Activated gamma-delta T cell (primary cell): ENCODE results near the gene ZNF217.
"Not testable (repeated sequence)": the region's sequence is repeated elsewhere in the genome, so short reads cannot be mapped to it uniquely, and the experiment has no call there.

Experiments
- DNase-seq: peaks from one replicate; lab custom pipeline; 2025; lab: John Stamatoyannopoulos, UW

The ZNF217 gene

DNA sequence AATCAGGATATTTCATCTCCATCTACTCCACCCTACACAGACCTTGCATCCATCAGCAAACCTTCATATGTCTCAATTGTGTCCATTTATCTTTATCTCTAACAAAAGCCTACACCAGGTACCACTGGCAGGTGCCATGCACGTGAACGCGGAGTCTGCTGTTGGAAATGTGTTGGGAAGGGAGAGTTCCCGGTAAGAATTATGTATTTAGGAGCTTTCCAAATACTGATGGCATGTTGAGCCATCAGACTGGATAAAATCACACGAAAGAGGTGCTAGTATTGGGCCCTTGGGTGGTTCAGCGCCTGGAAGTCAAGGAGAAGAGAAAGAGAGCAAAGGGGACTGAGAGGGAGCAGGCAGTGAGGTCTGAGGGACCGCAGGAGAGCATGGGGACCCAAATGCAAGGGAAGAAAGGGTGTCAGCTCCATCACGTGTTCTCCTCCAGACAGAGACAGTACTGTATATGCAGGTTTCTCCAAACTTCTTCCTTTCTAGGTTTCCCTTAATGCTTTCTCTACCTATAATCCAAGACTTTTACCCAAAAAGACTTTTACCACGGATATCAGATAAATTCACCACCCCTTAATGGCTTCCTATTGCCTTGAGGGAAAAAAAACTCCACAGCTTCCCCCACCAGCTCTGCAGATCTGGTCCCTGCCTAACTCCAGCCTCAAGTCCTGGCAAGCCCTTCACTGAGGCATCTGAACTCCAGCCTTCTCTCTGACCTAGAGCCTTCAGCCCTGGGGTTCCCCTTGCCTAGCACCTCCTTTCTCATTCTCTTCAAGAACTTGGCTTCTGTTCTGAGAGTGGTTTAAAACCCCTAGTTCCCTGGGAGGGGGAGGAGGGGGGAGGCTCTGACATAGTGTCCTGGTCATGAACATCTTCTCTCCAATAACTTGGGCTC, 4.8 kb upstream of the ZNF217 start:
- DNase-seq: no peak

DNA sequence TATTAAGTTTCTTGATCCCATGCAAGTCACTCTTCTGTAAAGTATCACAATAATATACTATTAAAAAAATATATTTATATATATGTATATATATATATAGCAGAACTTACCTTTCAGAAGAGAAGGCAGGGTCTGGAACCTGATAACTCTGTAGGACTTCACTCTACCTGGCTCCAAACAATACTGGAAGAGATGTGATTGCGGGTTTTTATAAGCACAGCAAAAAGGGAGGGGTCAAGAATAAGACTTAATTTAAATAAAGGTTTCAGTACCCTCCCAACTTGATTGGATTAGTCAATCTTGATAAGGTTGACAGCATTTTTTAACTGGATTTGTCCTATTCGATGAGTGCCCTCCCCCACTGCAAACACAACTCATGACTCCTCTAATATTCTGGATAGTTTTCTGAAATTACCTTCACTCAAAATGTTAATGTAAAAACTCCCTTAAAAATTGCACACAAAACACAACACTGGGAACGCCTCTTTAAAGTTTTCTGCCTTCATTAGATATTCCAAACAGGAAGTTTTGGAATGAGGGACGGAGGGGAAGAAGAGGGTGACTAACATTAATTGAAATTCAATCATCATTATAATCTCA, 4.0 kb upstream of the ZNF217 start:
- DNase-seq: no peak

DNA sequence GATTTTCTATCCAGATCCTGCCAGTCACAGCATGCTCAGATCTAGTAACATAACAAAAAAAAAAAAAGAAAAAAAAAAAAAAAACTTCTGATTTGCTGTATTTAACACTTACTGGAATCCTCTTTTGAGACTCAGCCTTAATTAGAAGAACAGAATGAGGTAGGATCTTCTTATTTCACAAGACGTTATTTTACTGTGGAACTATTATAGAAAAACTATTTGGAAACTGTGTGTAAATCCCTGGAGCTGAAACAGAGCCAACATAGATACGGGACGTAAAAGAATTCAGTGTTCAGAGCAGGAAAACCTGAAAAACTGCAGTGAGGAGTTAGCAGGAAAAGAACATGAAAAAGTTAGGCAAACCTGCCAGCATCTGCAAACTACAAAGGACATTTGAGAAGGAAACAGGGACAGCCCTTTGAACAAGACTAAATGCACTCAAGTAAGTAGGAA, 3.4 kb upstream of the ZNF217 start:
- no peak for DNase-seq

DNA sequence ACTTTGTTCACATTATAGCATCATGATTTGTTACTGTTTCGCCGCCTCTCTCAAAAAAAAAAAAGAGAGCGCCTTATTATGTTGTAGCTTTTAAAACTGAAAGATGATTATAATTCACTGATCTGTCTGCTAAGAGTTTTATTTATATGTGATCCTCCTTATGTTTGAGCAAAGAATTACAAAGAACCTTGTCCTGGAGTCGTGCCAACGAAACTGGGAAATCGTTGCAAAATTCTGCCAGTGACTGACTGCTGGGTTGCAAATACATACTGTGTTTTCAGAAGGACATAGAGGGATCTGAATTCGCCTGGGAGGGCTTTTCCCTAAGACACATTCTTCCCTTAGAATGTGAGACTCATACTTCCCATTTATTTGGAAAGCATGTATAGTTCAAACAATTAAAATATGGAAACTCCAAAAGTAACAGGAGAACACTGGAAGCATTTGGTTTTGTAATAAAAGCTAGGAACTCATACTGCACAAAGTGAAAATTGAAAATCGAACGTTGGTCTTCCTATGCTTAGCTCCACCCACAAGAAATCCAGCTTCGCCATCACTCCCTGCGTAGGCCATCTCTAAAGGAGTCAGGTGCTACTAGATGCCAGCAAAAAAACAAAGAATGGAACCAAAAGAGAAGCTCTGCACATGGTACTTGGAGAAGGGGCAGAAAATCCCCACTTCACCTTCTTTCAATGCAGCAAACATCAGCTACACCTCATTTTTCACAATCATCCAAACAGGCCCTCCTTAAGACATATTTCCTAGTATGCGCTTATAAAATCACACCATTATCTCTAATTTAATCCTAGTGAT, 2.8 kb upstream of the ZNF217 start:
- not testable (repeated sequence) for DNase-seq

DNA sequence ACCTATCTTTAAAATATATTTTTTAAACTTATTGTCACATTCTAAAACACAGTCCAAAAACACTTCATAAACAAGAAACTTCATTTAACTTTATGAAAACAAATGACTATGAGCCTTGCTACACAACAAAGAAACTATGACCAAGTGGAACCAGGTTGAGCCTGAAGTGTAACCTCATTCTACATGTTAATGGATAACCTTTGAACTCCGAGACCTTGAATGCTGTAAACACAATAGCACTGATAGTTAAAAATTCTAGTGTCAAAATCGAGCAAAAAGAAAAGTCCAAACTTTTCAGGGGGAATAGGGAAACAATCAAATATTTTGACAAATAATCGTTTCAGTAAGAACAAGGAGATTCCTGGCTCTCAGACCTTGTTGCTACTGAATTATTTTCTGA, 2.1 kb upstream of the ZNF217 start:
- not testable (repeated sequence) for DNase-seq

DNA sequence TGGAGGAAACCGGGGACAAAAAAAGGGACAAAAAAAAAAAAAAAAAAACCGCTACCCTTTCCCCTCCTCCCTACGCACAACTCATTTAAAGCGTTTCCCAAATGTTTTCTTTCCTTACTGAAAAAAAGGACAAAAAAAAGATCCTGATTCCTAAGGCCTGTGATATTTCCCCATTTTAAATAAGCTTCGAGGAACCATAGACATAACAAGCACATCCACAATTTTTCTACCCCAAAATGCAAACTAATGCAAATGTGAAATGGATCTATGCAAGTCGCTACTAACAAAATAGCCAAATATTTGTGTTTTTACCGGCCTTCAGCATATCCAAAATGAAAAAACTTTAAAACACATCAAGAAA, 1.4 kb upstream of the ZNF217 start:
- DNase-seq: no peak

DNA sequence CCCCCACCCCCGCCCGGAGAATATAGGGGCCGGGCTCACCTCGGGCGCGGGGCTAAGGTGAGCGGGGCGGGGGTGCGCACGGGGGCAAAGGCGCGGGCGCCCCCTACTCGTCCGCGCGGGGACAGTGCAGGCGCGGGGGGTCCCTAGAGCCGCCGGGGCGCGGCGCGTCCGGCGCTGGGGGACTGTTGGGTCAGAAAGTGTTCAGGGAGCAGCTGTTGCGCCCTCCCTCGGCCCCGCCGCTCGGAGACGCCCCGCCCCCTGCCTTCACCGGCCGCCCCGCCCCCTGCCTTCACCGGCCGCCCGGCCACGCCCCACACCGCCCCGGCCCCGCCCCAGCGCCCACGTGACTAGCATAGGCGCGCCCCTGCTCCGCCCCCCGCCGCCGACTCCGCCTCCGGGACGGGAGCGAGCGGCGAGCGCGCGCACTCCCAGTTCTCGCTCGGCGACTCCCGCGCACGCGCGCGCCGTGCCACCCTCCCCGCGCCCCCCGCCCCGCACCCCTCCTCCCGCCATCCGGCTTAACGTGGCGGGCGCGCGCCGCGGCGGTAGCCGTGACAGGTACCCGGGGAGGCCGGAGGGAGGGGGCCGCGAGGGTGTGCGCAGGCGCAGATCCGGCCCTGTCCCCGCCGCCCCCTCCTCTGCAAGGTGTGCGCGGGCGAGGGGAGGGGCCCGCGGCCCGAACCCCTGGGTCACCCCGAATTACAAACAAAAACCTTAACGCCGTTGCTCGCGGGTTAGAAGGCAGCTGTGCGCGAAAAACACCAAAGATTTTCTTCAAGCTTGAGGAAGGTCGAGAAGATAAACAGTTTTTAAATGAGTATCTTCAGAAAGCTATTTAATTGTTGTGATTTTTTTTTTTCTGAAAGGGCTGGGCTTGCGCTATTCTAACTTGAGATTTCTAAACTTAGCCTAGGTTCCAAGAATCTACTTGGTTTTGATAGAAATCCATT, 704 bp upstream of the ZNF217 start:
- DNase-seq: peak; percentile 99

DNA sequence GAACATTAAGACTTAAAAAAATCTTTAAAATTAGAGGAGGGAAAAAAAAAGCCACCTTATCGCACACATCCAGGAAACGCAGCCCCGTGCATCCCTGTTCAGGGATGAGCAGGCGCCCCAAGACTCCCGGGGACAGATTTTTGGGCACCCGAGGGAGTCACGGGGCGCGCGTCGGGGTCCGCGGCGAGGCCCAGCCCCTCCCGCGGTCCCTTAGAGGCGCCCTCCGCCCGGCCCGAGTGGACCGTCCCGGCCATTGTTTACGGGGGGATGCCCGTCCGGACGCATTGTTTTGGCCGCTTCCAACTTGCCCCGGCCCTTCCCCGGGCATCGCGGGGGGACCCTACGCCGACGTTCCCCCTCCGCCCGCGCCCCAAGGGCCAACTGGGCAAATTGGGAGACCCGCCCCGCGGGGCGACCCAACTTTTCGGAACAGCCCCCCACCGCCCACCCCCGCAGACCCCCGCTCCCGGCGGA, 610 bp downstream of the ZNF217 start:
- no peak for DNase-seq

DNA sequence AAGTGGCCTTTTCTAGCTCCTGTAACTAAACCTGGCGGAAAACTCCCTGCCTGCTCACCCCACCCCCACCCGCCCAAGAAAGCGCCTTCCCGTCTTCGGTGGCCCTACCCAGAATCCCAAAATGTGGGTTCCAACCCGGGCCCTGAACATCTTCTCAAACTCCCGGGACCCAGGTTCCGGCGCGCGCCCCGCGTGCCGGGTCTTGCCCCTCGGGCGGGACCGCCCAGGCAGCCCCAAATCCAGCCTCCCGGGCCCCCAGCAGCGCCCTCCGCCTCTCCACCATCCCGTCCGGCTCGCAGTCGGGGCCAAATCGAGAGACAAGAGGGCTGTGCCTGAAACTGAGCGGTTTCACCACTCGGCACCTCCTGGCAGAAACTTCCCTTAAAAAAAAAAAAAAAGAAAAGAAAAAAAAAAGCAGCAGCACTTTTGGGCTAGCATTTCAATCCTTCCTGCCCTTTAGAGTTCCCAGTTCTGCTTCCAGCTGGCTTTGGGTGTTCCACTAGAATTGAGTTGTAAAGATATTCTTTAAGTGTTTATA, 1.1 kb downstream of the ZNF217 start:
- DNase-seq: peak; percentile 44

DNA sequence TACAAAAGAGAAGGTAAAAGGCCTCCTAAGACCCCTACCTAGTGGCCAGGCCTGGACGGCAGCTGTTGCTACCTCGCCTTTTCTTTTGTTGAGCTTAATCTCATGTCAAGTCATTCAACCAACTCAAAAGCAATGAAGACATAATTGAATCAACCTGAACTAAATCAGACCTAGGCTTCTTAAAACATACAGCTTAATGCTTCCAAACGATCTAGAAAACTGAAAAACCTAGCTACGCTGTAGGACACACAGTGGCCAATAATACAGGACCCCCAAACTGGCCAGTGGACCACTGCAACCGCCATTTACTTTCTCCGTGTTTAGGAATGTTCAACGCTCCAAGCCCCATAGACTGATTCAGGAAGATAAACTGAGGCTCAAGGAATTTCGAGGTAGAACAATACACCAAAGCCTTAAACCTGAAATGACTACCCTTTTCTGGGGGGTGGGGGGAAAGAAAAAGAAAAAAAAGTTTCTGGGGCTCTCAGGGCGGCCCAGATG, 1.6 kb downstream of the ZNF217 start:
- not testable (repeated sequence) for DNase-seq

DNA sequence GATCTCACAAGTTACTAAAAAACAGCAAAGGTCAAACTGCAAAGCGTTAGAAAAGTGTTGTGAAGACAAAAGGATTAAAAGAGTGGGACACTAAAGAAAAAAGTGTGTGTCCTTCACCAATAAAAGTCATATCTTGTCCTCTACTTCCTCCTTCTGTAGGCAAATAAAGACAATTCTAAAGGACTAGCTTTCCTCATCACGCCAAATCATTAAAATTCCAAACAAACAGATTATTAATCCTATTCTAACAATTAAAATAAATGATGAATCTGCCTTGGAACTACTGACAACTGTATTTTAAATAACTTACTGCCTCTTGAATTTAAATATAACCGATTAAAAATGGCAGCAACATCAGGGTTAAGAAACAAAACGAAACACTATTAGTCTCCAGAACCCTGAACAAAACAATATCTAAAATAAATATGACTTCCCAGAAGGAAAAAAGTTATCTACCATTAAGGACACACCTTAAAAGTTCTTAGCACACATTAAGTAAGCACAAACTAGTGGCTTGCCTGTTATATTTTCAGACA, 2.4 kb downstream of the ZNF217 start:
- not testable (repeated sequence) for DNase-seq

DNA sequence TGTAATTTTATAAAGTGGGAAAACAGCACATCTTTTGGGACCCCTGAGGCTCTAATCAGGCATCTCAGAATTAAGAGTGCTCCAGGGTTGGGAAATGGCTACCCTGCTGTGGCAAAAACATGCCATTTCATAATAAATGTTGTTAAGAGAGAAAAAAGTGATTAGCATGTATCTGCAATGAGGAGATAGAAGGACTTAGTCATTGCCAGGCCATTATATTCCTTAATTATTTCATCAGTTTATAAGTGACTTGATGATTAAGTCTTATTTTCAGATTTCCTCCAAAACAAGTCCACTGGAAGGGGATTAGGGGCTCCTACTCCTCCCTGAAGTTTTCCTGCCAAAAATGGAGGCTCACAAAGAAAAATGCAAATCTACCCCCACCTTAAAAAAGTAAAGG, 3.0 kb downstream of the ZNF217 start:
- DNase-seq: not testable (repeated sequence)

DNA sequence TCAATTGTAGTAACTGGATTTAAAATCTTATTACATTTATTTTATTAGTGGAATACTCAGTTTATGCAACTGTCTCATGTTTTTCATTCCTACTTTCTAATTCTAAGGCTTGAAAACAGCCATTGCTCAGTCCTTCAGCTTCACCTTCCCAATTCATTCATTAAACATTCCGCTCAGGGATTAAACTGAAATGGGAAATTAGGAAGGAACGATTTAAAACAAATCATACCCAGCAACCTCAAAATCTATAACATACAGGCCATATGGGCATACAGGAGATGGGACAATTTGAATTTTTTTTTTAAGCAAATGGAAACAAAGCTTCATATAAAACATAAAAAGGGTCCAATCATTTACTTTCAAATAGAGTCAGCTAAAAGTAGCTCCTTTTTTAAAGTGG, 3.5 kb downstream of the ZNF217 start:
- DNase-seq: not testable (repeated sequence)

DNA sequence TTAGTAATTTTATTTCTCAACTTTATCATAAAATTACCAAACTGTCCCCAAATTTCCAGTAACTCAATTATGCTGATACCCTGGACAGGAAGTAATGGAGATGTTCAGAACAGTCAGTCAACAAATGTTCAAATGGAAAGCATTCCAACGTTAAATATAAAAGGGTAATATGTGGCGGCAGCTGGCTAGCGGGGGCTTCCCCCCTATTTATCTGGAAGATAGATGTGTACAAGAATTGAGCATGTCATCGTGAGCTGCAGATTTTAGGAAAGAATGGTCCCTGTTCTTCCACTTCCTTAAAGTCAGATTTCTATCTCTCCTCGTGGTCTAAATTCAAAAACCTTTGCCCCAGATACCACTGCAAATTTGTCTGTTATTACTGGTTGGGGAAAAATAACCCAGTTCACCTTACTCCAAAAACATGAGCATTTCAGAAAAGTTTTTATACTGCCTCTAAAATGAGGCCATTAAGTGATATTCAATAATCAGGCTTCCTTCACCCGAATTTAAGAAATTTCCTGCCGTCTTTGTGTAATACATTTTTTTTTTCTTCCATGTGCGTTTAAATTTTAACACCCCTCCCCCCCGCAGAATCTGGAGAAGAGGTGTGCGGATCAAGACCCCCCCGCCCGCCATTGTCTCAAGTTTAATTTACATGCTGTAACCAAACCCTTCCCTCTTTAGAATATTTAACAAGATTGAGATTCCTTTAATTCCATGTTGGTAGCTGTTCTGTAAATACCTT, 4.1 kb downstream of the ZNF217 start:
- not testable (repeated sequence) for DNase-seq

DNA sequence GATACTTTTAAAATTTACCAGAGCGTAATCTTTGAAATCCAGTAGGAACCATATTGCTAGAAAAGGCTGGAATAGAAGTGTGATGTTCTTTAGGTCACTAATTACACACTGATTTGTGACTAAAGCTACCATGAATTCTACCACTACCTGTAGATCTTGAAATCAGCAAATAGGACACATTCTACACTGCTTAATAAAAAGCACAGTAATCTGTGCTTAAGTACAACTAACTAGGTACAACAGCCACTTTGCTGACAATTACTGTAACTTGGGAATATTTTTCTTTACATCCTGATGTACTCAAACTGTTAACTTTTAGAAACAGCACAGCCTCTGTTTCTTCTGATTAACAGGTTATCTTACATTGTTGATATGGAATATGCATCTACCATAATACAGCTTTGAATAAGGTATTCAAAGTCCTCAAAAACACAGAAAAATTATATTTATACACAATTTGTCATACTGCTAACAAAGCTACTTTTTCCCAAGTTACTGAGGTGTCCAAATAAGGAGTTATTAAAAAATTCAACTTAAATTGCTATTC, 6.4 kb downstream of the ZNF217 start:
- not testable (repeated sequence) for DNase-seq

DNA sequence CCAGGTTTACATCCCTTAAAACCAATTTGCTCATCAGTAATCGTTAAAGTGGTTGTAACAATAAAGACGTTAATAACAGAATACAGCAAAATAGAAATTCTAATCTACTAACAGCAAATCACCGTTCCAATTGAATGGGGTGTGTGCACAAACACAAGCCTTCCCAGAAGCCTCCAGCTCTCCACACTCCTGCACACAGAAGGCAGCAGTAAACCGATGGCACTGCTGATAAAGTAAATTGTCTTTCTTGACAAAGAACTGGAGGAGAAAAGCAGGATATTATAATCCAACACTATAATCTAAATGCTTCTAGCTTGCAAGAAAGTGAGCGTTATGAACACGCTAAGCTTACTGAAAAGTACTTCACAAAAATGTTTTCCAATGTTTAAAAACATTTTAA, 7.0 kb downstream of the ZNF217 start:
- DNase-seq: no peak

DNA sequence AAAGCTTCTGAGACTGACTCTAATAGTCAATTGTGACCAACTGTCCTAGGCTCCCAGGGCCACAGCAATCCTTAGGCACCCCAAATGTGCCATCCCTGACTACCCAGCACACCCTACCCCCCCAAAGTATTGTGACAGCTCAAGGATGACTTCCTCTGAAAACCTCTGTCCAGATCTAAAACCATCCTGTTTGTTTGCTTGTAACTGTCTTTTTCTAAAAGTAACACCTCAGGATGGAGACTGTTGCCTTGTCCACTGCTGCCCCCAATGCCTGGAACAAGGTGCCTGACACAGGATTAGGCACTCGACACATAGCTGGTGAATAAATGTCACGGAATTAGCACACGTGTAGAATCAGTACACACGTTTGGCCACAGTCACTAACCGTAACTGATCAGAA, 7.7 kb downstream of the ZNF217 start:
- DNase-seq: not testable (repeated sequence)

DNA sequence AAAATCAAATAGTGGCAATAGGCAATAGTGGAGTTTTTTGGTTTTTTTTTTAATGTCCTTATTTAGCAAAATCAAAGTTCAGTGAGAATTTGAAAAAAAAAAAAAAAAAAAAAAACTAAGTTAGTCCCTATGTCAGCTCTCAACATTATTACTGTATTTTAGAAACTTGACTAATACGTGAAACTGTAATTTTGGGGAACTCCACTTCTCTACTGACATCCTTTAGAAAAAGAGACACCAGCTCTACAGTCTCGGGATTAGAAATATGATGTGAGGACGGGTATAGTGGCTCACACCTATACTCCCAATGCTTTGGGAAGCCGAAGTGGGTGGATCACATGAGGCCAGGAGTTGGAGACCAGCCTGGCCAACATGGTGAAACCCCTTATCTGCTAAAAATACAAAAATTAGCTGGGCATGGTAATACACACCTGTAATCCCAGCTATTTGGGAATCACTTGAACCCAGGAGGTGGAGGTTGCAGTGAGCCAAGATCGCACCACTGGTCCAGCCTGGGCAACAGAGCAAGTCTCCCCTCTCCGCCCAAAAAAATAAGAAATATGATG, 8.6 kb downstream of the ZNF217 start:
- not testable (repeated sequence) for DNase-seq

DNA sequence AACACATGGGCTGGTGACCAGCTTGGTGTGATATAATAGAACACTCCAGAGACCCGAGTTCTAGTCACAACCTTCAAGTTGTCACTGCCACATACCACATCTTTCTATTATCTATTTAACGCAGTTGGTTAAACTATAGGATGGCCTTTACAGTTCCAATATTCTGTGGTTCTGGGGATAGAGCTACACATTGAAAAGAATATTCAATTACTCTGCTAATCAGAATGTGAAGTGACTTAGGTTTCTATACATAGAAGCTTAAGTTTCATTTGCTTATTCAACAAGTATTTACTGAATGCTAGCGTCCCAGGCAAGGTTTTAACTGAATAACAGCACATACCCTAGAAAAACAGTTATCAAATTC, 9.1 kb downstream of the ZNF217 start:
- DNase-seq: not testable (repeated sequence)
